HepG2 (cell line): ENCODE results near the gene RSL1D1. TPM values are rescaled to one million over a fixed set of nuclear protein-coding genes. Genes with fewer than 3 reads are reported as not detected.

Experiments used
- AGO2 ChIP-seq: fragments of 200-400 bp; formaldehyde crosslinking; optimal IDR thresholded peaks from 2 replicates; pipeline ENCODE3; 2017; ENCODE audit warnings: mild to moderate bottlenecking, low read depth, low read length, moderate library complexity
- ARHGAP35 ChIP-seq: sonication (generic); formaldehyde crosslinking; IDR thresholded peaks from 2 replicates; pipeline ENCODE4 v1.9.0; 2022; ENCODE audit warnings: mild to moderate bottlenecking, inconsistent platforms, moderate library complexity, missing genetic modification reagents, borderline replicate concordance
- ATRX ChIP-seq: sonication (generic); formaldehyde crosslinking; IDR thresholded peaks from 2 replicates; pipeline ENCODE4 v1.4.0; 2020; ENCODE audit warnings: missing genetic modification reagents, borderline replicate concordance
- CBX5 ChIP-seq: sonication (generic); formaldehyde crosslinking; IDR thresholded peaks from 2 replicates; pipeline ENCODE4 v1.4.0; 2020; ENCODE audit warnings: missing genetic modification reagents, borderline replicate concordance
- CREBL2 ChIP-seq: sonication (generic); formaldehyde crosslinking; IDR thresholded peaks from 2 replicates; pipeline ENCODE4 v1.8.1; 2023; ENCODE audit warnings: missing genetic modification reagents, mild to moderate bottlenecking, borderline replicate concordance
- FOXJ3 ChIP-seq: sonication (generic); formaldehyde crosslinking; IDR thresholded peaks from 2 replicates; pipeline ENCODE4 v1.4.0; 2020; ENCODE audit warnings: missing genetic modification reagents, mild to moderate bottlenecking, borderline replicate concordance
- HIVEP1 ChIP-seq: sonication (generic); formaldehyde crosslinking; IDR thresholded peaks from 2 replicates; pipeline ENCODE4 v1.4.0; 2020; ENCODE audit warnings: mild to moderate bottlenecking, missing genetic modification reagents
- HNRNPUL1 ChIP-seq: fragments of 200-400 bp; formaldehyde crosslinking; IDR thresholded peaks from 2 replicates; pipeline ENCODE4 v1.6.1; 2017; ENCODE audit warnings: low read depth, mild to moderate bottlenecking, low read length, moderate library complexity
- LCORL ChIP-seq, 2 experiments: fragments of 450-650 bp in 1 of 2; sonication (generic) in 1 of 2; formaldehyde crosslinking in 1 of 2; IDR thresholded peaks; 2 replicates each; pipeline versions ENCODE4 v1.5.0 to v1.6.1; 2017 to 2020; ENCODE audit warnings: antibody characterized with exemption in 1 of 2, missing genetic modification reagents in 1 of 2
- SALL2 ChIP-seq: sonication (generic); formaldehyde crosslinking; IDR thresholded peaks from 2 replicates; pipeline ENCODE4 v1.8.1; 2023; ENCODE audit warnings: mild to moderate bottlenecking, missing genetic modification reagents, inconsistent platforms
- YY1 ChIP-seq: IDR thresholded peaks from 2 replicates; pipeline ENCODE4 v1.6.1; 2011; ENCODE audit warnings: low read length, low read depth, moderate library complexity, mild to moderate bottlenecking; ENCODE audit not compliant: insufficient read depth, insufficient replicate concordance
- ZBTB40 ChIP-seq, 2 experiments: fragments of 450-650 bp in 1 of 2; sonication (generic) in 1 of 2; formaldehyde crosslinking in 1 of 2; IDR thresholded peaks; 2 replicates each; pipeline versions ENCODE4 v1.6.1 to v1.8.0; 2016 to 2022; ENCODE audit warnings: antibody characterized with exemption in 1 of 2, mild to moderate bottlenecking in 1 of 2, missing genetic modification reagents in 1 of 2
- ZNF24 ChIP-seq: fragments of 450-650 bp; IDR thresholded peaks from 2 replicates; pipeline ENCODE4 v1.6.1; 2017; ENCODE audit warnings: antibody characterized with exemption, mild to moderate bottlenecking
- ZNF451 ChIP-seq: sonication (generic); formaldehyde crosslinking; IDR thresholded peaks from 2 replicates; pipeline ENCODE4 v1.5.0; 2020; ENCODE audit warnings: mild to moderate bottlenecking, missing genetic modification reagents
- ZNF614 ChIP-seq: IDR thresholded peaks from 2 replicates; pipeline ENCODE4 v1.6.1; 2018; ENCODE audit warnings: missing biosample characterization, missing genetic modification reagents, inconsistent platforms, borderline replicate concordance
- ZNF629 ChIP-seq: sonication (generic); formaldehyde crosslinking; conservative IDR thresholded peaks from 2 replicates; pipeline ENCODE4 v1.5.0; 2020; ENCODE audit warnings: missing genetic modification reagents
- ZNF703 ChIP-seq: sonication (generic); formaldehyde crosslinking; IDR thresholded peaks from 2 replicates; pipeline ENCODE4 v1.5.1; 2020; ENCODE audit warnings: missing genetic modification reagents, mild to moderate bottlenecking, moderate library complexity, borderline replicate concordance
- ZNF75D ChIP-seq: sonication (generic); formaldehyde crosslinking; IDR thresholded peaks from 2 replicates; pipeline ENCODE4 v1.8.1; 2023; ENCODE audit warnings: missing genetic modification reagents, mild to moderate bottlenecking, borderline replicate concordance
- ZNF83 ChIP-seq: sonication (generic); formaldehyde crosslinking; IDR thresholded peaks from 2 replicates; pipeline ENCODE4 v1.4.0; 2020; ENCODE audit warnings: missing genetic modification reagents, mild to moderate bottlenecking, borderline replicate concordance
- polyA plus RNA-seq, 8 experiments: library from polyadenylated mRNA; depleted of rRNA in 3 of 8; stranded (reverse) in 7 of 8; unstranded in 1 of 8; fragments of >200 nt; fragmentation: Illumina TruSeq in 4 of 8; extraction: Trizol in 4 of 8; gene quantifications; 2 replicates each; pipeline versions ENCODE4 v1.2.1 to v1.2.3, GENCODE V29; 2011 to 2016; ENCODE audit warnings: low read depth in 4 of 8, missing spikeins in 1 of 8, mixed read lengths in 1 of 8; ENCODE audit not compliant: insufficient read depth in 1 of 8
- total RNA-seq, 5 experiments: library from RNA; depleted of rRNA; stranded (reverse); fragments of >200 nt; fragmentation: Illumina TruSeq; extraction: Trizol; gene quantifications; 2 replicates each; pipeline ENCODE4 v1.2.3, GENCODE V29; 2016; ENCODE audit warnings: low read depth in 1 of 5

Gene RSL1D1
- total and polyA plus RNA-seq, 2 of the 13 experiments (the other 11 are each of a cell fraction or from before 2014, with no cell fraction given): 187 to 343 TPM

- peak; percentile 88 for TF ChIP-seq ARHGAP35
- peak; percentile 92; the same call in 1 of the 2 replicates for TF ChIP-seq ZNF83 (CRISPR knock-in tag)
- TF ChIP-seq ZNF614 (CRISPR knock-in tag): peak; percentile 97
- TF ChIP-seq ZBTB40 (IDR thresholded peaks at IDR 0.05): no peak
- peak; percentile 84 for TF ChIP-seq ZBTB40 (CRISPR knock-in tag; IDR thresholded peaks at IDR 0.05)
- TF ChIP-seq SALL2 (CRISPR knock-in tag): peak; percentile 95
- peak; percentile 65; the same call in 1 of the 2 replicates for TF ChIP-seq CBX5
- TF ChIP-seq ZNF629 (CRISPR knock-in tag): peak; percentile 61
- peak; percentile 92 for TF ChIP-seq ZNF451 (CRISPR knock-in tag)
- TF ChIP-seq HNRNPUL1: peak; percentile 98
- TF ChIP-seq ZNF24: no peak
- TF ChIP-seq HIVEP1 (CRISPR knock-in tag): peak; percentile 94; the same call in 1 of the 2 replicates
- no peak for TF ChIP-seq ATRX (CRISPR knock-in tag)
- TF ChIP-seq YY1: peak; percentile 91
- TF ChIP-seq ZNF703 (CRISPR knock-in tag): peak; percentile 99
- 0 out of 2 replicates have a peak, but pooled peaks have one; percentile 82 for TF ChIP-seq ZNF75D (CRISPR knock-in tag)
- TF ChIP-seq AGO2: peak; percentile 79
- peak; percentile 51; the same call in 1 of the 2 replicates for TF ChIP-seq FOXJ3 (CRISPR knock-in tag)
- TF ChIP-seq CREBL2 (CRISPR knock-in tag): 0 out of 2 replicates have a peak, but pooled peaks have one; percentile 19
- 0 out of 2 replicates have a peak, but pooled peaks have one; percentile 5 for TF ChIP-seq LCORL (IDR thresholded peaks at IDR 0.05)
- peak; percentile 77; the same call in 1 of the 2 replicates for TF ChIP-seq LCORL (CRISPR knock-in tag; IDR thresholded peaks at IDR 0.05)
Measured at GRCh38 chr16:11797166-11797956, 54.0 kb downstream of the RSL1D1 start, which contains the start of gene ZC3H7A (continued).
